IPS-11a (cell line): ENCODE data around the gene SLC25A5.
"Not testable (repeated sequence)": the region's sequence is repeated elsewhere in the genome, so short reads cannot be mapped to it uniquely, and the experiment has no call there.

Experiments used
- H3K4me3 ChIP-seq: one replicate; pipeline ENCODE4 v1.5.1; 2013; ENCODE audit warnings: low read depth, low read length, control low read depth

Gene SLC25A5

GRCh38 chrX:119502727-119503483 lies 34.7 kb downstream of the SLC25A5 start:
- no peak overlapping the region for H3K4me3 ChIP-seq

- H3K4me3 ChIP-seq, result no peak overlapping the region
These were observed 35.2 kb downstream of the SLC25A5 start for GRCh38 chrX:119503484-119503861.

- H3K4me3 ChIP-seq, result not testable (repeated sequence)
These were observed 36.9 kb downstream of the SLC25A5 start for GRCh38 chrX:119505145-119505544.

- no peak overlapping the region for H3K4me3 ChIP-seq
These were observed 37.7 kb downstream of the SLC25A5 start for GRCh38 chrX:119505945-119506344.

- H3K4me3 ChIP-seq, result no peak overlapping the region
These were observed 39.0 kb downstream of the SLC25A5 start for GRCh38 chrX:119507206-119507605.

- no peak overlapping the region for H3K4me3 ChIP-seq
These were observed 44.0 kb downstream of the SLC25A5 start for GRCh38 chrX:119512146-119512800.

GRCh38 chrX:119516157-119516702 lies 48.0 kb downstream of the SLC25A5 start:
- H3K4me3 ChIP-seq, result no peak overlapping the region

- no peak overlapping the region for H3K4me3 ChIP-seq
These were observed 50.1 kb downstream of the SLC25A5 start for GRCh38 chrX:119518371-119518770.
